Adrenal gland (tissue), 12 donors: Measurements from ENCODE around the gene CTDSPL. TPM values are rescaled to one million over a fixed set of nuclear protein-coding genes. Genes with fewer than 3 reads are reported as not detected.

Source experiments
- DNase-seq, 7 donors: peaks; one replicate each; pipeline ENCODE4 v3.0.0-alpha.2; 2019 to 2020
- H3K27ac ChIP-seq, 5 donors: fragments of 200-600 bp; sonication (generic) in 4 of 5; 1 replicate in 3 of 5; 2 replicates in 2 of 5; pipeline versions ENCODE4 v1.5.1 to v1.8.0; 2016 to 2020; ENCODE audit warnings: mild to moderate bottlenecking in 1 of 5
- H3K27me3 ChIP-seq: fragments of 200-600 bp; 2 replicates; pipeline ENCODE4 v1.8.0; 2021
- H3K36me3 ChIP-seq, 2 donors: fragments of 200-600 bp; replicated peaks in 1 of 2; 1 replicate in 1 of 2; 2 replicates in 1 of 2; pipeline versions ENCODE4 v1.5.1 to v1.8.0; 2018 to 2022
- H3K4me1 ChIP-seq, 2 donors: fragments of 200-600 bp; replicated peaks in 1 of 2; 1 replicate in 1 of 2; 2 replicates in 1 of 2; pipeline versions ENCODE4 v1.5.1 to v1.8.0; 2018 to 2021
- H3K4me3 ChIP-seq, 4 donors: fragments of 200-600 bp; sonication (generic) in 3 of 4; one replicate each; pipeline ENCODE4 v1.5.1; 2016 to 2018
- H3K9me3 ChIP-seq, 3 donors: fragments of 200-600 bp; sonication (generic) in 1 of 3; replicated peaks in 1 of 3; 1 replicate in 2 of 3; 2 replicates in 1 of 3; pipeline versions ENCODE4 v1.5.1 to v1.8.0; 2016 to 2021
- POLR2A ChIP-seq, 2 donors: fragments of 450-650 bp; IDR thresholded peaks; one replicate each; pipeline ENCODE4 v1.6.1; 2017; ENCODE audit warnings: antibody characterized with exemption in 2 of 2, mild to moderate bottlenecking in 2 of 2, moderate library complexity in 1 of 2
- WGBS, 4 donors: extraction: QIAGEN DNeasy Blood & Tissue Kit in 2 of 4; methylation state at CpG; one replicate each; pipeline versions ENCODE4 v1.1.5 to v1.1.7; 2013 to 2017; 5-methylcytosine and 5-hydroxymethylcytosine counted together
- intact Hi-C, 2 donors: fragments of 100-400 bp; cut with DNase I; formaldehyde crosslinking; loops; one replicate each; pipeline versions ENCODE4 v1.14.1 to v1.15.0; 2022 to 2023
- polyA plus RNA-seq, 3 donors: library from polyadenylated mRNA; stranded (reverse); fragments of 200-250 nt in 2 of 3; fragments of 350-450 nt in 1 of 3; fragmentation: Illumina TruSeq in 1 of 3; extraction: RNeasy Lipid Tissue Mini Kit (QIAGEN cat#74804) in 1 of 3; gene quantifications; one replicate each; pipeline ENCODE4 v1.2.3, GENCODE V29; 2013 to 2014
- total RNA-seq, 9 donors: library from RNA; depleted of rRNA in 4 of 9; stranded (reverse); fragments of >200 nt in 4 of 9; fragments of 120-200 nt in 1 of 9; fragmentation: NEBNext Ultra II Directional in 1 of 9; extraction: Animal tissue kit (Norgen Biotek cat#: 25700) in 1 of 9; gene quantifications; one replicate each; pipeline versions ENCODE4 v1.1.0 to v1.2.4, GENCODE V29; 2013 to 2023
- TF ChIP-seq, protein P1 (sequence below), 6 experiments: fragments of 450-650 bp in 4 of 6; fragments of 200-600 bp in 2 of 6; sonication (generic) in 1 of 6; IDR thresholded peaks; 1 replicate in 5 of 6; 2 replicates in 1 of 6; pipeline versions ENCODE4 v1.5.1 to v1.8.0; 2016 to 2021; ENCODE audit warnings: antibody characterized with exemption in 6 of 6, mild to moderate bottlenecking in 2 of 6, moderate library complexity in 1 of 6
- donor health status: healthy with polysubstance abuse.
- donor health status: Bipolar disorder and iron deficiency.
- donor health status: DM: yes; HTN: yes; CAD: no.
- donor health status: DM: no; HTN: no; CAD: no.
- donor health status: DM: no; HTN: no; CAD: no.
- donor health status: DM: yes; HTN: yes; CAD: no.

CTDSPL gene
- total and polyA plus RNA-seq, 12 donors = 6.4 to 27.7 (median 16.0) TPM

GRCh38 chr3:37907371-37907770 lies 45.7 kb downstream of the CTDSPL start:
- 72 to 83% (median 77%) methylated on average over 2 of the region's 2 CpGs for WGBS, 4 donors
- TF ChIP-seq POLR2A (IDR thresholded peaks at IDR 0.05) = no peak
- TF ChIP-seq, protein P1, sequence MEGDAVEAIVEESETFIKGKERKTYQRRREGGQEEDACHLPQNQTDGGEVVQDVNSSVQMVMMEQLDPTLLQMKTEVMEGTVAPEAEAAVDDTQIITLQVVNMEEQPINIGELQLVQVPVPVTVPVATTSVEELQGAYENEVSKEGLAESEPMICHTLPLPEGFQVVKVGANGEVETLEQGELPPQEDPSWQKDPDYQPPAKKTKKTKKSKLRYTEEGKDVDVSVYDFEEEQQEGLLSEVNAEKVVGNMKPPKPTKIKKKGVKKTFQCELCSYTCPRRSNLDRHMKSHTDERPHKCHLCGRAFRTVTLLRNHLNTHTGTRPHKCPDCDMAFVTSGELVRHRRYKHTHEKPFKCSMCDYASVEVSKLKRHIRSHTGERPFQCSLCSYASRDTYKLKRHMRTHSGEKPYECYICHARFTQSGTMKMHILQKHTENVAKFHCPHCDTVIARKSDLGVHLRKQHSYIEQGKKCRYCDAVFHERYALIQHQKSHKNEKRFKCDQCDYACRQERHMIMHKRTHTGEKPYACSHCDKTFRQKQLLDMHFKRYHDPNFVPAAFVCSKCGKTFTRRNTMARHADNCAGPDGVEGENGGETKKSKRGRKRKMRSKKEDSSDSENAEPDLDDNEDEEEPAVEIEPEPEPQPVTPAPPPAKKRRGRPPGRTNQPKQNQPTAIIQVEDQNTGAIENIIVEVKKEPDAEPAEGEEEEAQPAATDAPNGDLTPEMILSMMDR (IDR thresholded peaks at IDR 0.05) = no peak

DNA sequence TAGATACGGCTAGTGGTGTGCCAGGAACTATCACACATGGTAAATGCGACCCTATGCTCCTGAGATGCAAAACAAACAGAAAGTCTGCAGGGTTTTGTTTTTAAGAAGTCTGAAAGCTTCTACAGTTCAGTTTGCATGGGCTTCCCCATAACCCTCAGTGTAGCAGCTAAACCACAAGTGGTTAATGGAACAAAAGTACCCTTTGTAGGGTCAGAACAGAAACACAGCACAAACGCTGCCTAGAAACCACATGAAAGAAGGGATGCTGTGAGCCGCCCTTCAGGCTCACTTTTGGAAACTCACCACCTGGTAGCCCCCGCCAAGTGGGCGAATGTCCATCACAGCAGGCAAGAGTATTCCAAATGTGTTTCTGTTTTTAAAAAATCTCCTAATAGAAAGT lies 46.2 kb downstream of the CTDSPL start:
- 78 to 87% (median 83%) methylated on average over 6 of the region's 6 CpGs for WGBS, 4 donors
- peaks cover 17 to 27% of the 10 kb centered on the region in 2 donors for H3K4me1 ChIP-seq

More at GRCh38 chr3:37907371-37907770, 45.7 kb downstream of the CTDSPL start:
- Histone ChIP-seq H3K4me3 (no peak overlapping the region), H3K4me1 (peaks cover 17 to 27% of the 10 kb centered on the region in 2 donors), H3K36me3 (no peaks in the 10 kb centered on the region), H3K27me3 (no peaks in the 10 kb centered on the region), H3K27ac (no peak overlapping the region), H3K9me3 (no peaks in the 10 kb centered on the region)
- DNase-seq = no peak
- intact Hi-C loops = no loop called here

GRCh38 chr3:37909067-37909911 lies 47.6 kb downstream of the CTDSPL start:
- no peak for TF ChIP-seq POLR2A (IDR thresholded peaks at IDR 0.05)
- TF ChIP-seq, protein P1 (IDR thresholded peaks at IDR 0.05) = no peak
- Histone ChIP-seq H3K36me3 (no peaks in the 10 kb centered on the region), H3K4me1 (peaks cover 17 to 27% of the 10 kb centered on the region in 2 donors), H3K9me3 (no peaks in the 10 kb centered on the region), H3K27me3 (no peaks in the 10 kb centered on the region), H3K27ac (peak overlapping the region in 1 of 5 donors; percentile 9), H3K4me3 (no peak overlapping the region)
- DNase-seq = no peak
- intact Hi-C loops = no loop called here
- 73 to 77% (median 77%) methylated on average over 5 of the region's 5 CpGs for WGBS, 4 donors

More for the DNA sequence above, 46.2 kb downstream of the CTDSPL start:
- Histone ChIP-seq H3K27ac (no peak overlapping the region), H3K4me3 (no peak overlapping the region), H3K36me3 (no peaks in the 10 kb centered on the region), H3K9me3 (no peaks in the 10 kb centered on the region), H3K27me3 (no peaks in the 10 kb centered on the region)
- TF ChIP-seq POLR2A (IDR thresholded peaks at IDR 0.05) = no peak
- TF ChIP-seq, protein P1 (IDR thresholded peaks at IDR 0.05) = no peak
- intact Hi-C loops = no loop called here
- DNase-seq = no peak

DNA sequence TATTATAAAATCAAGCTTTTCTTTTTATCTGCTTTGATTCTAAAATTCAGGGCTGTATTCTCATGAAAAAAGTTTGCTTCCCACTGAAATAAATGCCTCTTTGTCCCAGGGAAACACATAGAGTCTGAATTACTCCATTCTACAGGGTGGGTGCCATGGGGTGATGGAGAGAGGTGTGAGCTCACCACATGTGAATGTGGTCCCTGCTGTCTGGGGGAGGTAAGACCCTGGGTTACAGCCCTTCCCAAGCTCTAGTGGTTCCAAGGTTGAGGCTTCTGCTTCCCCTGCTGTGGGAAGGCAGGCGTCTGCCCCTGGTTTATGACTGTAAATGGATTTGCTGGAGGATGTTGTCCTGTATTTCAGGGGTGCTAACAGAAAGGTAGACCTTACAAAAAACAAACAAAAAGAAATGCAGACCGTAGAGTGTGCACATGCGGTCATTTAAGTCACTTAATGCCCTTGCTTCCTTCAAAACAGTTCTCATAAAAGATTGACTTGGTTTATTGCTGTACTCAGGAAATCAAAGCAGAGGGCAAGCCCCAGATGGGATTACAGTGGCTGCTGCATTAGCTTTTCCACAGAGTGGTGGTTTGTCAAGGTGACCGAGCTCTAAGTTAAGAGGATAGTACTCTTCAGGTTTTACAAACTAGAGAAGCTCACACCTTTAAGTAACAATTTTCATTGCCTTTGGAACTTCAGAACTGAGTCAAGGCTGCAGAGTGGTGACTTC lies 49.2 kb downstream of the CTDSPL start:
- H3K27me3 ChIP-seq = no peaks in the 10 kb centered on the region
- TF ChIP-seq, protein P1 (IDR thresholded peaks at IDR 0.05) = no peak
- no peak for TF ChIP-seq POLR2A (IDR thresholded peaks at IDR 0.05)
- H3K27ac ChIP-seq = no peak overlapping the region
- intact Hi-C loops = no loop called here
- no peaks in the 10 kb centered on the region for H3K36me3 ChIP-seq
- WGBS, 4 donors = 73 to 89% (median 82%) methylated on average over 4 of the region's 4 CpGs
- no peak overlapping the region for H3K4me3 ChIP-seq
- H3K9me3 ChIP-seq = no peaks in the 10 kb centered on the region
- no peak for DNase-seq
- peaks cover 16 to 17% of the 10 kb centered on the region in 2 donors for H3K4me1 ChIP-seq
